ENCODE data around the gene ACOT11. TPM values are rescaled to one million over a fixed set of nuclear protein-coding genes. Genes with fewer than 3 reads are reported as not detected.

ACOT11 gene
- total and polyA plus RNA-seq, 7 experiments from 2014 or later = 0.06 to 2.3 (median 0.87) TPM; not detected in 1

GRCh38 chr1:54610048-54610447 is 62.0 kb downstream of the ACOT11 start:
- Histone ChIP-seq H3K9me3 (ENCODE audit: control insufficient read depth in 2 of 3, low read length in 3 of 3) (no peaks in the 10 kb centered on the region), H3K4me3 (ENCODE audit: low read length) (no peak overlapping the region), H3K27ac (ENCODE audit: low read depth, low read length) (no peak overlapping the region), H3K36me3 (ENCODE audit: control insufficient read depth in 2 of 3, insufficient read depth in 3 of 3, low read length in 3 of 3) (no peaks in the 10 kb centered on the region), H3K4me1 (ENCODE audit: control insufficient read depth in 2 of 2, insufficient read depth in 2 of 2, low read length in 2 of 2) (peaks cover 0 to under 1% of the 10 kb centered on the region in 2 donors), H3K27me3 (ENCODE audit: control insufficient read depth in 2 of 2, insufficient read depth in 2 of 2, low read length in 2 of 2) (no peaks in the 10 kb centered on the region)
- intact Hi-C loops (cut with micrococcal nuclease) = no loop called here
- Mint-ChIP-seq H3K4me3 (no peak overlapping the region), H3K36me3 (no peaks in the 10 kb centered on the region), H3K27me3 (no peaks in the 10 kb centered on the region), H3K9me3 (no peaks in the 10 kb centered on the region), H3K27ac (no peak overlapping the region), H3K4me1 (peaks cover 0 to 5% (median 3%) of the 10 kb centered on the region in 7 donors)
- DNase-seq = no peak
- ChIA-PET POLR2A (no interaction called here), CTCF (no interaction called here)
- no peak for ATAC-seq

- DNase-seq (no peak), ATAC-seq (no peak)
- no peak overlapping the region for H3K27ac Mint-ChIP-seq
- H3K4me1 ChIP-seq (ENCODE audit: control insufficient read depth in 2 of 2, insufficient read depth in 2 of 2, low read length in 2 of 2) = no peaks in the 10 kb centered on the region
- H3K4me3 ChIP-seq (ENCODE audit: low read length) = no peak overlapping the region
- no peak overlapping the region for H3K27ac ChIP-seq (ENCODE audit: low read depth, low read length)
- H3K27me3 ChIP-seq (ENCODE audit: control insufficient read depth in 2 of 2, insufficient read depth in 2 of 2, low read length in 2 of 2) = no peaks in the 10 kb centered on the region
- no peak overlapping the region for H3K4me3 Mint-ChIP-seq
- no peaks in the 10 kb centered on the region for H3K9me3 Mint-ChIP-seq
- no peaks in the 10 kb centered on the region for H3K9me3 ChIP-seq (ENCODE audit: control insufficient read depth in 2 of 3, low read length in 3 of 3)
- no peaks in the 10 kb centered on the region for H3K27me3 Mint-ChIP-seq
- no peaks in the 10 kb centered on the region for H3K36me3 Mint-ChIP-seq
- ChIA-PET CTCF (no interaction called here), POLR2A (no interaction called here)
- intact Hi-C loops (cut with micrococcal nuclease) = no loop called here
- H3K36me3 ChIP-seq (ENCODE audit: control insufficient read depth in 2 of 3, insufficient read depth in 3 of 3, low read length in 3 of 3) = no peaks in the 10 kb centered on the region
- peaks cover 0 to 1% (median 0%) of the 10 kb centered on the region in 7 donors for H3K4me1 Mint-ChIP-seq
Observed at GRCh38 chr1:54610601-54611580, 62.9 kb downstream of the ACOT11 start.

- no peaks in the 10 kb centered on the region for H3K4me1 ChIP-seq (ENCODE audit: control insufficient read depth in 2 of 2, insufficient read depth in 2 of 2, low read length in 2 of 2)
- DNase-seq (no peak), ATAC-seq (no peak)
- no peak overlapping the region for H3K4me3 Mint-ChIP-seq
- H3K36me3 ChIP-seq (ENCODE audit: control insufficient read depth in 2 of 3, insufficient read depth in 3 of 3, low read length in 3 of 3) = no peaks in the 10 kb centered on the region
- intact Hi-C loops (cut with micrococcal nuclease) = no loop called here
- no peak overlapping the region for H3K4me3 ChIP-seq (ENCODE audit: low read length)
- no peaks in the 10 kb centered on the region for H3K27me3 ChIP-seq (ENCODE audit: control insufficient read depth in 2 of 2, insufficient read depth in 2 of 2, low read length in 2 of 2)
- no peaks in the 10 kb centered on the region for H3K36me3 Mint-ChIP-seq
- H3K9me3 Mint-ChIP-seq = no peaks in the 10 kb centered on the region
- no peaks in the 10 kb centered on the region for H3K4me1 Mint-ChIP-seq
- ChIA-PET POLR2A (no interaction called here), CTCF (no interaction called here)
- H3K9me3 ChIP-seq (ENCODE audit: control insufficient read depth in 2 of 3, low read length in 3 of 3) = no peaks in the 10 kb centered on the region
- no peak overlapping the region for H3K27ac Mint-ChIP-seq
- H3K27me3 Mint-ChIP-seq = no peaks in the 10 kb centered on the region
- H3K27ac ChIP-seq (ENCODE audit: low read depth, low read length) = no peak overlapping the region
Observed at GRCh38 chr1:54611621-54612020, 63.6 kb downstream of the ACOT11 start.

GRCh38 chr1:54614024-54614423 is 66.0 kb downstream of the ACOT11 start:
- Histone ChIP-seq H3K36me3 (ENCODE audit: control insufficient read depth in 2 of 3, insufficient read depth in 3 of 3, low read length in 3 of 3) (no peaks in the 10 kb centered on the region), H3K27ac (ENCODE audit: low read depth, low read length) (no peak overlapping the region), H3K4me1 (ENCODE audit: control insufficient read depth in 2 of 2, insufficient read depth in 2 of 2, low read length in 2 of 2) (no peaks in the 10 kb centered on the region), H3K9me3 (ENCODE audit: control insufficient read depth in 2 of 3, low read length in 3 of 3) (no peaks in the 10 kb centered on the region), H3K4me3 (ENCODE audit: low read length) (no peak overlapping the region), H3K27me3 (ENCODE audit: control insufficient read depth in 2 of 2, insufficient read depth in 2 of 2, low read length in 2 of 2) (no peaks in the 10 kb centered on the region)
- POLR2A ChIA-PET = no interaction called here
- Mint-ChIP-seq H3K27ac (peak overlapping the region in 1 of 9 donors; percentile 31), H3K27me3 (no peaks in the 10 kb centered on the region), H3K4me3 (no peak overlapping the region), H3K36me3 (no peaks in the 10 kb centered on the region), H3K4me1 (no peaks in the 10 kb centered on the region), H3K9me3 (no peaks in the 10 kb centered on the region)
- CTCF ChIA-PET = no interaction called here
- intact Hi-C loops (cut with micrococcal nuclease) = no loop called here
- DNase-seq (no peak), ATAC-seq (no peak)

- no peak for DNase-seq
- Histone ChIP-seq H3K4me1 (ENCODE audit: control insufficient read depth in 2 of 2, insufficient read depth in 2 of 2, low read length in 2 of 2) (no peaks in the 10 kb centered on the region), H3K27ac (ENCODE audit: low read depth, low read length) (no peak overlapping the region), H3K9me3 (ENCODE audit: control insufficient read depth in 2 of 3, low read length in 3 of 3) (no peaks in the 10 kb centered on the region), H3K36me3 (ENCODE audit: control insufficient read depth in 2 of 3, insufficient read depth in 3 of 3, low read length in 3 of 3) (no peaks in the 10 kb centered on the region), H3K27me3 (ENCODE audit: control insufficient read depth in 2 of 2, insufficient read depth in 2 of 2, low read length in 2 of 2) (no peaks in the 10 kb centered on the region), H3K4me3 (ENCODE audit: low read length) (no peak overlapping the region)
- Mint-ChIP-seq H3K4me3 (no peak overlapping the region), H3K27me3 (no peaks in the 10 kb centered on the region), H3K9me3 (no peaks in the 10 kb centered on the region), H3K27ac (no peak overlapping the region), H3K36me3 (no peaks in the 10 kb centered on the region), H3K4me1 (no peaks in the 10 kb centered on the region)
- CTCF ChIA-PET = interaction anchor here (0.6 kb wide), 1 partner anchor 321 kb away, joined by 3 read pairs; no protein-coding TSS in a partner anchor
- intact Hi-C loops (cut with micrococcal nuclease) = no loop called here
- no peak for ATAC-seq
- POLR2A ChIA-PET = no interaction called here
Observed at GRCh38 chr1:54614563-54614962, 66.5 kb downstream of the ACOT11 start.

GRCh38 chr1:54615531-54616279 is 67.7 kb downstream of the ACOT11 start:
- H3K27ac Mint-ChIP-seq = no peak overlapping the region
- peaks cover 0 to 6% (median 0%) of the 10 kb centered on the region in 5 donors for H3K27me3 Mint-ChIP-seq
- H3K9me3 ChIP-seq (ENCODE audit: control insufficient read depth in 2 of 3, low read length in 3 of 3) = no peaks in the 10 kb centered on the region
- no peak overlapping the region for H3K4me3 Mint-ChIP-seq
- no peaks in the 10 kb centered on the region for H3K4me1 Mint-ChIP-seq
- H3K4me1 ChIP-seq (ENCODE audit: control insufficient read depth in 2 of 2, insufficient read depth in 2 of 2, low read length in 2 of 2) = no peaks in the 10 kb centered on the region
- DNase-seq = no peak
- intact Hi-C loops (cut with micrococcal nuclease) = no loop called here
- no peaks in the 10 kb centered on the region for H3K9me3 Mint-ChIP-seq
- ChIA-PET POLR2A (no interaction called here), CTCF (no interaction called here)
- no peak overlapping the region for H3K4me3 ChIP-seq (ENCODE audit: low read length)
- H3K27me3 ChIP-seq (ENCODE audit: control insufficient read depth in 2 of 2, insufficient read depth in 2 of 2, low read length in 2 of 2) = no peaks in the 10 kb centered on the region
- no peaks in the 10 kb centered on the region for H3K36me3 Mint-ChIP-seq
- no peaks in the 10 kb centered on the region for H3K36me3 ChIP-seq (ENCODE audit: control insufficient read depth in 2 of 3, insufficient read depth in 3 of 3, low read length in 3 of 3)
- peak; percentile 37 for ATAC-seq
- H3K27ac ChIP-seq (ENCODE audit: low read depth, low read length) = no peak overlapping the region

All from naive thymus-derived CD4-positive, alpha-beta T cell (primary cell).